Memory B cell (primary cell): Measurements from ENCODE around the gene COCH.
"Not testable (repeated sequence)": the region's sequence is repeated elsewhere in the genome, so short reads cannot be mapped to it uniquely, and the experiment has no call there.

Experiments used
- ATAC-seq: fragments of 150-1000 bp; cut with Tn5 transposase; 2 replicates; pipeline ENCODE4 v1.10.0; 2021; ENCODE audit warnings: low read depth, mild to moderate bottlenecking, moderate library complexity
- DNase-seq, 2 donors: peaks; one replicate each; pipeline ENCODE4 v3.0.0; 2022; ENCODE audit warnings: low spot score in 2 of 2
- H3K27ac Mint-ChIP-seq: one replicate; pipeline ENCODE4 v1.8.0; 2022; ENCODE audit warnings: mild to moderate bottlenecking, moderate library complexity, mixed read lengths
- H3K27me3 Mint-ChIP-seq: one replicate; pipeline ENCODE4 v1.8.0; 2022; ENCODE audit warnings: mixed read lengths
- H3K36me3 Mint-ChIP-seq: one replicate; pipeline ENCODE4 v1.8.0; 2022; ENCODE audit warnings: mild to moderate bottlenecking, mixed read lengths
- H3K4me1 Mint-ChIP-seq: one replicate; pipeline ENCODE4 v1.8.0; 2022; ENCODE audit warnings: mixed read lengths
- H3K4me3 Mint-ChIP-seq: one replicate; pipeline ENCODE4 v1.8.0; 2022; ENCODE audit warnings: mild to moderate bottlenecking, moderate library complexity, mixed read lengths
- H3K9me3 Mint-ChIP-seq: one replicate; pipeline ENCODE4 v1.8.0; 2022; ENCODE audit warnings: mixed read lengths

The COCH gene

GRCh38 chr14:30925254-30925653 lies 50.9 kb downstream of the COCH start:
- peaks cover 14% of the 10 kb centered on the region for H3K36me3 Mint-ChIP-seq
- H3K4me1 Mint-ChIP-seq: peaks cover 5% of the 10 kb centered on the region
- H3K4me3 Mint-ChIP-seq: no peak overlapping the region
- H3K9me3 Mint-ChIP-seq: no peaks in the 10 kb centered on the region
- H3K27me3 Mint-ChIP-seq: no peaks in the 10 kb centered on the region
- no peak for ATAC-seq
- H3K27ac Mint-ChIP-seq: no peak overlapping the region
- no peak for DNase-seq

- ATAC-seq: no peak
- no peak for DNase-seq
- Mint-ChIP-seq H3K36me3 (peaks cover 6% of the 10 kb centered on the region), H3K27ac (no peak overlapping the region), H3K4me1 (no peaks in the 10 kb centered on the region), H3K4me3 (no peak overlapping the region), H3K9me3 (no peaks in the 10 kb centered on the region), H3K27me3 (no peaks in the 10 kb centered on the region)
Measured at GRCh38 chr14:30928462-30928861, 54.1 kb downstream of the COCH start.

GRCh38 chr14:30933937-30934336 lies 59.6 kb downstream of the COCH start:
- H3K27ac Mint-ChIP-seq, DNase-seq, ATAC-seq, H3K27me3 Mint-ChIP-seq, H3K36me3 Mint-ChIP-seq, H3K9me3 Mint-ChIP-seq, H3K4me3 Mint-ChIP-seq, H3K4me1 Mint-ChIP-seq: not testable (repeated sequence)

GRCh38 chr14:30935445-30935844 lies 61.1 kb downstream of the COCH start:
- Mint-ChIP-seq H3K27ac (no peak overlapping the region), H3K4me3 (no peak overlapping the region), H3K9me3 (no peaks in the 10 kb centered on the region), H3K4me1 (no peaks in the 10 kb centered on the region), H3K36me3 (peaks cover 11% of the 10 kb centered on the region), H3K27me3 (no peaks in the 10 kb centered on the region)
- no peak for ATAC-seq
- no peak for DNase-seq

- H3K4me3 Mint-ChIP-seq: no peak overlapping the region
Measured at GRCh38 chr14:30938617-30939016, 64.3 kb downstream of the COCH start.

More at GRCh38 chr14:30938617-30939016, 64.3 kb downstream of the COCH start:
- no peaks in the 10 kb centered on the region for H3K27me3 Mint-ChIP-seq
- no peak overlapping the region for H3K27ac Mint-ChIP-seq
- ATAC-seq (no peak), DNase-seq (no peak)
- no peaks in the 10 kb centered on the region for H3K9me3 Mint-ChIP-seq
- peaks cover 22% of the 10 kb centered on the region for H3K36me3 Mint-ChIP-seq
- H3K4me1 Mint-ChIP-seq: peaks cover 4% of the 10 kb centered on the region
